CD4-positive, alpha-beta memory T cell (primary cell): ENCODE measurements around the gene C16orf74. TPM values are rescaled to one million over a fixed set of nuclear protein-coding genes. Genes with fewer than 3 reads are reported as not detected.
A peak's percentile ranks its signal among the peaks of the same experiment; 100 is the strongest.

Source experiments
- CTCF ChIA-PET: fragments of 350-600 bp; sonication (Branson Sonifier 250); formaldehyde crosslinking; loops from one replicate; lab custom pipeline; 2021; ENCODE audit warnings: inconsistent platforms; ENCODE audit not compliant: partially characterized antibody; lab: Charles Lee
- POLR2A ChIA-PET: fragments of 350-600 bp; sonication (Branson Sonifier 250); formaldehyde crosslinking; loops from one replicate; lab custom pipeline; 2021; ENCODE audit not compliant: partially characterized antibody; lab: Charles Lee
- DNase-seq, 5 donors: peaks; one replicate each; pipeline versions ENCODE4 v3.0.0 to v3.0.0-alpha.2; 2020 to 2022; ENCODE audit warnings: mixed read lengths in 1 of 5
- H3K27ac ChIP-seq: one replicate; pipeline ENCODE4 v1.7.0; 2013; ENCODE audit warnings: low read depth, low read length
- H3K27me3 ChIP-seq: 2 replicates; pipeline ENCODE4 v1.7.0; 2013; ENCODE audit warnings: mild to moderate bottlenecking, low read length, moderate library complexity; ENCODE audit not compliant: insufficient read depth
- H3K36me3 ChIP-seq: 2 replicates; pipeline ENCODE4 v1.7.0; 2013; ENCODE audit warnings: mild to moderate bottlenecking, low read length, moderate library complexity; ENCODE audit not compliant: insufficient read depth
- H3K4me1 ChIP-seq: 2 replicates; pipeline ENCODE4 v1.7.0; 2013; ENCODE audit warnings: mild to moderate bottlenecking, low read length, moderate library complexity; ENCODE audit not compliant: insufficient read depth
- H3K4me3 ChIP-seq, 2 donors: one replicate each; pipeline ENCODE4 v1.7.0; 2013; ENCODE audit warnings: low read length in 2 of 2, mild to moderate bottlenecking in 1 of 2
- H3K9me3 ChIP-seq, 2 donors: one replicate each; pipeline ENCODE4 v1.7.0; 2013; ENCODE audit warnings: low read length in 2 of 2, control low read depth in 1 of 2; ENCODE audit not compliant: control insufficient read depth in 1 of 2
- H3K27ac Mint-ChIP-seq, 7 donors: one replicate each; pipeline ENCODE4 v1.8.0; 2020 to 2021; ENCODE audit warnings: mixed read lengths in 7 of 7, mild to moderate bottlenecking in 6 of 7, inconsistent platforms in 3 of 7, moderate library complexity in 3 of 7
- H3K27me3 Mint-ChIP-seq, 2 donors: one replicate each; pipeline ENCODE4 v1.8.0; 2020 to 2021; ENCODE audit warnings: mixed read lengths in 2 of 2
- H3K36me3 Mint-ChIP-seq, 2 donors: one replicate each; pipeline ENCODE4 v1.8.0; 2020 to 2021; ENCODE audit warnings: mixed read lengths in 2 of 2, inconsistent platforms in 1 of 2, mild to moderate bottlenecking in 1 of 2
- H3K4me1 Mint-ChIP-seq, 4 donors: one replicate each; pipeline ENCODE4 v1.8.0; 2020 to 2021; ENCODE audit warnings: mixed read lengths in 4 of 4, mild to moderate bottlenecking in 1 of 4
- H3K4me3 Mint-ChIP-seq, 8 donors: one replicate each; pipeline ENCODE4 v1.8.0; 2020 to 2021; ENCODE audit warnings: mixed read lengths in 8 of 8, mild to moderate bottlenecking in 7 of 8, moderate library complexity in 6 of 8, inconsistent platforms in 3 of 8
- H3K9me3 Mint-ChIP-seq, 8 donors: one replicate each; pipeline ENCODE4 v1.8.0; 2020 to 2021; ENCODE audit warnings: mixed read lengths in 8 of 8, mild to moderate bottlenecking in 5 of 8, inconsistent platforms in 3 of 8, moderate library complexity in 1 of 8
- intact Hi-C: fragments of 100-400 bp; cut with micrococcal nuclease; formaldehyde crosslinking; loops from one replicate; pipeline ENCODE4 v1.15.1; 2023
- polyA plus RNA-seq, 2 donors: library from polyadenylated mRNA; unstranded; fragments of 300-500 nt; fragmentation: Illumina TruSeq; gene quantifications; one replicate each; pipeline ENCODE4 v1.2.3, GENCODE V29; 2021
- total RNA-seq, 2 experiments: library from RNA; stranded (reverse); gene quantifications; one replicate each; pipeline ENCODE4 v1.2.3, GENCODE V29; 2021

Gene C16orf74
- total and polyA plus RNA-seq, 4 experiments from 2014 or later: 11.7 to 16.5 (median 14.3) TPM

DNA sequence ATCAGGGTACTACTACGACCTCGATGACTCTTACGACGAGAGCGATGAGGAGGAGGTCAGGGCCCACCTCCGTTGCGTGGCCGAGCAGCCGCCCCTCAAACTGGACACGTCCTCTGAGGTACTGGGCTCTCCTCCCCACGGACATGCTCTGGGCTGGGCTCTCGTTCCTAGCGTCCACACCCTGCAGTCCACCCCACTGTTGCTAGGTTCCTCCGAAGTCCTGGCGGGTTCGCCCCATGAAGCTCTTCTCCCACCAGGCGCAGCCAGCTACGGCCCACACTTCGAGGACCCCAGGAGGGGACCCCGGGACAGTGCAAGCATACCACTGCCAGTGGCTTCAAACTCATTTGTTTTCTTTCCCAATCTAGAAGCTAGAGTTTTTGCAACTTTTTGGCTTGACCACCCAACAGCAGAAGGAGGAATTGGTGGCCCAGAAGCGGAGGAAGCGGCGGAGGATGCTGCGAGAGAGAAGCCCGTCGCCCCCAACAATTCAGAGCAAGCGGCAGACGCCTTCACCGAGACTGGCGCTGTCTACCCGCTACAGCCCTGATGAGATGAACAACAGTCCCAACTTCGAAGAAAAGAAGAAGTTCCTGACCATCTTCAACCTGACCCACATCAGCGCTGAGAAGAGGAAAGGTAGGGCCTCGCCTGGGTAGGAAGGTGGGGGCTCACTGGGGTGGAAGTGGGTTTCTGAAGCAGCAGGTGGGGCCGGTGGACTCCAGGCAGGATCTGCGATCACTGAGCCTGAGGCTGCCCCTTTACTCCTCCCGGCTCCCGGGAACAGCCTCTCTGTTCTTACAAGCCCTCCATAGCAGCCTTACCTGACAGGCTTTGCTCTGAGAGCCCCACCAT lies 87.7 kb downstream of the C16orf74 start:
- POLR2A ChIA-PET: no interaction called here
- Mint-ChIP-seq H3K27me3 (no peaks in the 10 kb centered on the region), H3K4me1 (no peaks in the 10 kb centered on the region), H3K9me3 (no peaks in the 10 kb centered on the region), H3K27ac (no peak overlapping the region), H3K4me3 (no peak overlapping the region), H3K36me3 (peaks cover 30 to 73% of the 10 kb centered on the region in 2 donors)
- no peaks in the 10 kb centered on the region for H3K9me3 ChIP-seq
- no peak overlapping the region for H3K27ac ChIP-seq
- intact Hi-C loops: no loop called here
- no peaks in the 10 kb centered on the region for H3K4me1 ChIP-seq
- CTCF ChIA-PET: no interaction called here
- no peak overlapping the region for H3K4me3 ChIP-seq
- peaks cover 50% of the 10 kb centered on the region for H3K36me3 ChIP-seq
- H3K27me3 ChIP-seq: no peaks in the 10 kb centered on the region
- DNase-seq: no peak

DNA sequence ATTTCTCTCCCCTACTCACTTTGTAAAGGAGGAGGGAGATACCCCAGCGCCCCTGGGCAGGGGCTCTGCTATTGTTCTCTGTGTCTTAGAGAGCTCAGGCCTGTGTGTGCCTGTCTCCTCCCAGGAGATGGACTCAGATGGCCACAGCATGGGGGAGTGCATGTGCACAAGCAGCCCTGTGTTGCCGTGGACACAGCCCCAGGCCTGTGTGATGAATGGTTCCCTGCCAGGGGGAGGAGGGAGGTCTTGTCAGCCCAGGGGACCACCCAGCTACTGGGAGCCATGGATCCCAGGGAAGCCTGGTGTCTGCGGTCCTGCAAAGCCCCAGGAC lies 88.4 kb downstream of the C16orf74 start:
- Histone ChIP-seq H3K27me3 (no peaks in the 10 kb centered on the region), H3K4me3 (no peak overlapping the region), H3K36me3 (peaks cover 52% of the 10 kb centered on the region), H3K27ac (no peak overlapping the region), H3K4me1 (no peaks in the 10 kb centered on the region), H3K9me3 (no peaks in the 10 kb centered on the region)
- no peaks in the 10 kb centered on the region for H3K4me1 Mint-ChIP-seq
- peaks cover 33 to 74% of the 10 kb centered on the region in 2 donors for H3K36me3 Mint-ChIP-seq
- intact Hi-C loops: no loop called here
- H3K27ac Mint-ChIP-seq: peak overlapping the region in 1 of 7 donors; percentile 61
- H3K4me3 Mint-ChIP-seq: no peak overlapping the region
- no peak for DNase-seq
- no peaks in the 10 kb centered on the region for H3K27me3 Mint-ChIP-seq
- peaks cover 0 to 2% (median 0%) of the 10 kb centered on the region in 8 donors for H3K9me3 Mint-ChIP-seq
- ChIA-PET POLR2A (no interaction called here), CTCF (no interaction called here)

DNA sequence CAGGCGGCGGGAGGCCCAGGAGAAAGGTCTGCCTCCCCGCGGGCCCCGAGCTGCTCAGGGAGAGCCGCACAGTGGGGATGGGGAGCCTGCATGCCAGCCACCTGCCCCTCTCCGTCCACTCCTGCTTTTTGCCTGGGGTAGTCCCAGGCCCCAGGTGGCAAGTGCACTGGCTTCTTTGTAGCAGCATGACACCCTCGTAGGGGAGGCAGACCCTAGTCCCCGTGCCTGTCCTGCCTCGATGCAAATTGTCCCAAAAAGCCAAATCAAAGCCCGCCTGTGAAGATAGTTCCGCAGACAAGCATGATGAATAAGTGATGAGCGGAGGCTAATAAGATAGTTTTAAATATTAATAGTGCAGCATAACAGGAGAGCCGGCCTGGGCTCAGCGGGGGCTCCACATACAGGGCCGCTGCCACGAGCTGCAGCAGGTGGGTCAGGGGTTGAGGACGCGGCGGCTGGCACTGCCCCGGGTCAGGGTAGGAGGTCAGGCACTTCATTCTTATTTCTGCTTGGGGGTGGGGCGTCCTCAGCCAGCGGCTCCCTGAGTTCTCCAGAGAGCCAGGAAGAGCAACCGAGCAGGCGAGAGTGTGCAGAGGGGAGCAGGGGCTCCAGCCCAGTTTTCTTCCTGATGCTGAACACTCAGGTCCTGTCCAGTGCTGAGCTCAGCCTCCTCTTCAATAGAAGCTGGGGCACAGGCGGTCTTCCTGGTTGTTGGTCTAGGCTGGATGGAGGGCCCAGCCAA lies 89.0 kb downstream of the C16orf74 start:
- ChIA-PET POLR2A (no interaction called here), CTCF (interaction anchor here (1.0 kb wide), 1 partner anchor 98 kb away, joined by 4 read pairs; no protein-coding TSS in a partner anchor)
- Histone ChIP-seq H3K36me3 (peaks cover 53% of the 10 kb centered on the region), H3K4me1 (no peaks in the 10 kb centered on the region), H3K27ac (no peak overlapping the region), H3K4me3 (no peak overlapping the region), H3K27me3 (no peaks in the 10 kb centered on the region), H3K9me3 (no peaks in the 10 kb centered on the region)
- H3K9me3 Mint-ChIP-seq: peaks cover 0 to 2% (median 0%) of the 10 kb centered on the region in 8 donors
- no peaks in the 10 kb centered on the region for H3K27me3 Mint-ChIP-seq
- H3K4me3 Mint-ChIP-seq: no peak overlapping the region
- intact Hi-C loops: no loop called here
- H3K27ac Mint-ChIP-seq: peak overlapping the region in 1 of 7 donors; percentile 61
- H3K4me1 Mint-ChIP-seq: no peaks in the 10 kb centered on the region
- peaks cover 33 to 73% of the 10 kb centered on the region in 2 donors for H3K36me3 Mint-ChIP-seq
- DNase-seq: no peak

DNA sequence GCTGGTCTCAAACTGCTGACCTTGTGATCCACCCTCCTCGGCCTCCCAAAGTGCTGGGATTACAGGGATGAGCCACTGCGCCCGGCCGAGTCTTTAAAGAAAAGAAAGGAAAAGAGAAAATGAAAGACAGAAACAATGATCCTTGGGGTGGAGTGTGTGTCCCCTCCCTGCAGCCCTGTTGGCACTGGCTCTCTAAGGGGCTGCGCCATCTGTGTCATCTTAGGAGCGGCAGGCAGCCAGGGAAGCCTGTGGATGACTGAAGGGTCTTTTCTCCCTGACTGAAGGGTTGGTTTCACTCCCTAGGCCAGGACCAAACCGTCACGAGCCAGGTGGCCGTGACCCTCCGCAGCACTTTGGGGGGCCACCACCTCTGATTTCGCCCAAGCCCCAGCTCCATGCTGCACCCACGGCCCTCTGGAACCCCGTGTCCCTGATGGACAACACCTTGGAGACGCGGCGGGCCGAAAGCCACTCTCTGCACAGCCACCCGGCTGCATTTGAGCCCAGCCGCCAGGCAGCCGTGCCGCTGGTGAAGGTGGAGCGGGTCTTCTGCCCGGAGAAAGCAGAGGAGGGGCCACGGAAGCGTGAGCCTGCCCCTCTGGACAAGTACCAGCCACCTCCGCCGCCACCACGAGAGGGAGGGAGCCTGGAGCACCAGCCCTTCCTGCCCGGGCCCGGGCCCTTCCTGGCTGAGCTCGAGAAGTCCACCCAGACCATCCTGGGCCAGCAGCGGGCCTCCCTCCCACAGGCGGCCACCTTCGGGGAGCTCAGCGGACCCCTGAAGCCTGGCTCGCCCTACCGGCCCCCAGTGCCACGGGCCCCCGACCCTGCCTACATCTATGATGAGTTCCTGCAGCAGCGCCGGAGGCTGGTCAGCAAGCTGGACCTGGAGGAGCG lies 89.8 kb downstream of the C16orf74 start:
- CTCF ChIA-PET: interaction anchor here (1.0 to 4.2 kb wide), 4 partner anchors 56 to 136 kb away, joined by 3 to 29 read pairs (median 13); no protein-coding TSS in a partner anchor
- peaks cover 30 to 70% of the 10 kb centered on the region in 2 donors for H3K36me3 Mint-ChIP-seq

DNA sequence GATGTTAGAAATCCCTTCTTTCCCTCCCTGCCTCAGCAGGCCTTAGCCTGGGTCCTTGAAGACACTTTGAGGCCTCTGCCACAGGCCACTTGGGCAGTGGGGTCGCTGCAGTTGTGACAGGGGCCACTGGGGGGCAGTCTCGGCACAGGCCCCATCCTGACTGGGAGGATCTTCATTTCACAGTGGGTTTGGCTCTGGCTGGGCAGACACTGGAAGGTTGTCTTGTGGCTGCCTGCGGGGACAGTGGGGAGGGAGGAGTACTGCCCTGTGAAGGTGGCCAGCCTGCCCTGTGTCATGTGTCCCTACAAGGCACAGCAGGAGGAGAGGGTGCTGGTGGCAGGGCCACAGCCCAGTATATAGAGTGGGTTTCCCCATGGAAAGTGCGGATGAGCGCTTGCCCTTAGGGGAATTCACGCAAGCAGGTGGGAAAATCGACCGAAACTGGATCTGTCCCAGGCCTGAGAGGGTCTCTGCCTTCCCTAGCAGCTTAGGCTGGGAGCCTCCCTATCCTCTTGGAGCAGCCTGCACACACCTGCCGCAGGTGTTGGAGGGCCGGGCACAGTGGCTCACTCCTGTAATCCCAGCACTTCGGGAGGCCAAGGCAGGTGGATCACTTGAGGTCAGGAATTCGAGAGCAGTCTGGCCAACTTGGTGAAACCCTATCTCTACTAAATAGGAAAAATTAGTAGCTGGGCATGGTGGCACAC lies 90.9 kb downstream of the C16orf74 start:
- Mint-ChIP-seq H3K27ac (peak overlapping the region in 4 of 7 donors; percentile 19 to 89 (median 52)), H3K4me3 (no peak overlapping the region), H3K4me1 (no peaks in the 10 kb centered on the region), H3K27me3 (no peaks in the 10 kb centered on the region), H3K36me3 (peaks cover 21 to 63% of the 10 kb centered on the region in 2 donors), H3K9me3 (peaks cover 0 to 2% (median 0%) of the 10 kb centered on the region in 8 donors)
- no peaks in the 10 kb centered on the region for H3K4me1 ChIP-seq
- DNase-seq: peak; percentile 35 to 61 (median 44)
- intact Hi-C loops: loop anchor here (1.0 kb wide), 2 partner anchors 29 to 57 kb away; no protein-coding TSS in a partner anchor
- POLR2A ChIA-PET: no interaction called here
- no peaks in the 10 kb centered on the region for H3K9me3 ChIP-seq
- H3K4me3 ChIP-seq: no peak overlapping the region
- peaks cover 42% of the 10 kb centered on the region for H3K36me3 ChIP-seq
- no peak overlapping the region for H3K27ac ChIP-seq
- CTCF ChIA-PET: interaction anchor here (1.2 to 4.2 kb wide), 7 partner anchors 8 to 138 kb away, joined by 3 to 29 read pairs (median 8); no protein-coding TSS in a partner anchor
- no peaks in the 10 kb centered on the region for H3K27me3 ChIP-seq

More for the DNA sequence above, 89.8 kb downstream of the C16orf74 start:
- Mint-ChIP-seq H3K9me3 (peaks cover 0 to 2% (median 0%) of the 10 kb centered on the region in 8 donors), H3K4me1 (no peaks in the 10 kb centered on the region), H3K4me3 (no peak overlapping the region), H3K27me3 (no peaks in the 10 kb centered on the region), H3K27ac (peak overlapping the region in 1 of 7 donors; percentile 19)
- Histone ChIP-seq H3K4me3 (no peak overlapping the region), H3K36me3 (peaks cover 49% of the 10 kb centered on the region), H3K9me3 (no peaks in the 10 kb centered on the region), H3K27ac (no peak overlapping the region), H3K27me3 (no peaks in the 10 kb centered on the region), H3K4me1 (no peaks in the 10 kb centered on the region)
- intact Hi-C loops: no loop called here
- DNase-seq: no peak
- POLR2A ChIA-PET: interaction anchor here (0.5 kb wide), 1 partner anchor 43 kb away, joined by 4 read pairs; no protein-coding TSS in a partner anchor

DNA sequence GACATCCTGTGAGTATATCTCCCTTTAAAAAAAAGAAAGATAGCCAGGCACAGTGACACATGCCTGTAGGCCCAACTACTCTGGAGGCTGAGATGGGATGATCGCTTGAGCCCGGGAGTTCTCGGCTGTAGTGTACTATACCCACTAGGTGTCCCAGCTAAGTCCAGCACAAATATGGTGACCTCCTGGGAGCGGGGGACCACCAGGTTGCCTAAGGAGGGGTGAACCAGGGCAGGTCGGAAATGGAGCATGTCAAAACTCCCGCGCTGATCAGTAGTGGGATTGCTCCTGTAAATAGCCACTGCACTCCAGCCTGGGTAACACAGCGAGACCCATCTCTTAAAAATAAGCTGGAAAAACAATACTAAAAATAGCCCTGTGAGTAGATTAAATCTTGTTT lies 91.6 kb downstream of the C16orf74 start:
- Histone ChIP-seq H3K27ac (no peak overlapping the region), H3K4me3 (no peak overlapping the region), H3K9me3 (no peaks in the 10 kb centered on the region), H3K27me3 (no peaks in the 10 kb centered on the region), H3K36me3 (peaks cover 42% of the 10 kb centered on the region), H3K4me1 (no peaks in the 10 kb centered on the region)
- Mint-ChIP-seq H3K4me1 (no peaks in the 10 kb centered on the region), H3K9me3 (peaks cover 0 to 2% (median 0%) of the 10 kb centered on the region in 8 donors), H3K4me3 (no peak overlapping the region), H3K36me3 (peaks cover 14 to 58% of the 10 kb centered on the region in 2 donors), H3K27ac (peak overlapping the region in 2 of 7 donors; percentile 19 to 31), H3K27me3 (no peaks in the 10 kb centered on the region)
- DNase-seq: no peak
- ChIA-PET POLR2A (no interaction called here), CTCF (interaction anchor here (1.2 to 4.2 kb wide), 7 partner anchors 9 to 100 kb away, joined by 3 to 29 read pairs (median 8); no protein-coding TSS in a partner anchor)
- intact Hi-C loops: loop anchor here (1.0 kb wide), 2 partner anchors 30 to 58 kb away; no protein-coding TSS in a partner anchor
